C4-2B (cell line): Measurements from ENCODE around the gene PIWIL4.

Source experiments
- H3K27ac ChIP-seq: fragments of 450-650 bp; 2 replicates; pipeline ENCODE4 v1.5.1; 2017
- CTCF ChIP-seq: fragments of 450-650 bp; conservative IDR thresholded peaks from 2 replicates; pipeline ENCODE4 v1.5.1; 2017; ENCODE audit warnings: mild to moderate bottlenecking
- ZFX ChIP-seq: fragments of 450-650 bp; IDR thresholded peaks from 2 replicates; pipeline ENCODE4 v1.6.1; 2017

The PIWIL4 gene

GRCh38 chr11:94543695-94544645, 23.2 kb upstream of the PIWIL4 start, which contains the start of gene FUT4:
Gene FUT4, plus strand, starts transcription at chr11:94543921. Its CDS starts 213 bp downstream, at chr11:94544134.
- H3K27ac ChIP-seq = peak within 1 kb of the TSS; percentile 63
- TF ChIP-seq CTCF (no peak), ZFX (peak; percentile 90)

DNA sequence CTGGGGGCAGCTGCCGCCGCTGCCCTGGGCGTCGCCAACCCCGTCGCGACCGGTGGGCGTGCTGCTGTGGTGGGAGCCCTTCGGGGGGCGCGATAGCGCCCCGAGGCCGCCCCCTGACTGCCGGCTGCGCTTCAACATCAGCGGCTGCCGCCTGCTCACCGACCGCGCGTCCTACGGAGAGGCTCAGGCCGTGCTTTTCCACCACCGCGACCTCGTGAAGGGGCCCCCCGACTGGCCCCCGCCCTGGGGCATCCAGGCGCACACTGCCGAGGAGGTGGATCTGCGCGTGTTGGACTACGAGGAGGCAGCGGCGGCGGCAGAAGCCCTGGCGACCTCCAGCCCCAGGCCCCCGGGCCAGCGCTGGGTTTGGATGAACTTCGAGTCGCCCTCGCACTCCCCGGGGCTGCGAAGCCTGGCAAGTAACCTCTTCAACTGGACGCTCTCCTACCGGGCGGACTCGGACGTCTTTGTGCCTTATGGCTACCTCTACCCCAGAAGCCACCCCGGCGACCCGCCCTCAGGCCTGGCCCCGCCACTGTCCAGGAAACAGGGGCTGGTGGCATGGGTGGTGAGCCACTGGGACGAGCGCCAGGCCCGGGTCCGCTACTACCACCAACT, 22.4 kb upstream of the PIWIL4 start:
- TF ChIP-seq CTCF = no peak
- peak overlapping the region; percentile 63 for H3K27ac ChIP-seq

GRCh38 chr11:94545264-94546161, 21.7 kb upstream of the PIWIL4 start:
- no peak overlapping the region for H3K27ac ChIP-seq
- TF ChIP-seq CTCF = no peak
- no peak for TF ChIP-seq ZFX

DNA sequence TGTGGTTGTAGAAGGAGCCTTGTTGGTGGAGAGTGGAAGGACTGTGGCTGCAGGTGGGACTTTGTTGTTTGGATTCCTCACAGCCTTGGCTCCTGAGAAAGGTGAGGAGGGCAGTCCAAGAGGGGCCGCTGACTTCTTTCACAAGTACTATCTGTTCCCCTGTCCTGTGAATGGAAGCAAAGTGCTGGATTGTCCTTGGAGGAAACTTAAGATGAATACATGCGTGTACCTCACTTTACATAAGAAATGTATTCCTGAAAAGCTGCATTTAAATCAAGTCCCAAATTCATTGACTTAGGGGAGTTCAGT, 21.1 kb upstream of the PIWIL4 start:
- TF ChIP-seq ZFX = no peak
- TF ChIP-seq CTCF = no peak

GRCh38 chr11:94546886-94547285, 20.3 kb upstream of the PIWIL4 start:
- TF ChIP-seq ZFX (no peak), CTCF (no peak; the same call in 1 of the 2 replicates)
- no peak overlapping the region for H3K27ac ChIP-seq

More for the DNA sequence above, 21.1 kb upstream of the PIWIL4 start:
- no peak overlapping the region for H3K27ac ChIP-seq

GRCh38 chr11:94549146-94549545, 18.0 kb upstream of the PIWIL4 start:
- TF ChIP-seq CTCF = no peak
- TF ChIP-seq ZFX = no peak
- H3K27ac ChIP-seq = no peak overlapping the region
